HEK293 (cell line): ENCODE data around the gene ZNF768.

Experiments used
- CTCF ChIA-PET: fragments of 350-600 bp; formaldehyde crosslinking; extraction: SDS; loops from one replicate; lab custom pipeline; 2021; ENCODE audit warnings: antibody characterized with exemption; lab: Yijun Ruan, JAX
- POLR2A ChIA-PET: fragments of 300-600 bp; formaldehyde crosslinking; extraction: SDS; loops from one replicate; lab custom pipeline; 2020; ENCODE audit warnings: antibody characterized with exemption, inconsistent platforms; lab: Yijun Ruan, JAX
- H3K27ac ChIP-seq: fragments of 200-500 bp; sonication (Bioruptor generic); 2 replicates; pipeline ENCODE4 v1.5.1; 2014; ENCODE audit warnings: low read depth, low read length, control low read depth, inconsistent platforms; ENCODE audit errors: extremely low read depth
- H3K36me3 ChIP-seq, 2 experiments: fragments of 200-500 bp in 1 of 2; sonication (Bioruptor generic) in 1 of 2; 1 replicate in 1 of 2; 2 replicates in 1 of 2; pipeline ENCODE4 v1.5.1; 2014 to 2017; ENCODE audit warnings: inconsistent platforms in 2 of 2, low read length in 2 of 2; ENCODE audit not compliant: control insufficient read depth in 2 of 2, insufficient read depth in 1 of 2
- H3K4me1 ChIP-seq: fragments of 200-500 bp; sonication (Bioruptor generic); 2 replicates; pipeline ENCODE4 v1.5.1; 2014; ENCODE audit warnings: mild to moderate bottlenecking, low read length, inconsistent platforms; ENCODE audit not compliant: control insufficient read depth, insufficient read depth
- H3K4me3 ChIP-seq: 2 replicates; pipeline ENCODE4 v1.5.1; 2011; ENCODE audit warnings: low read depth, mild to moderate bottlenecking, control low read depth, low read length, moderate library complexity
- H3K9me3 ChIP-seq: fragments of 200-500 bp; sonication (Bioruptor generic); 2 replicates; pipeline ENCODE4 v1.5.1; 2014; ENCODE audit warnings: low read depth, low read length, inconsistent platforms; ENCODE audit not compliant: control insufficient read depth, insufficient read depth
- BCL11A ChIP-seq: fragments of 450-650 bp; formaldehyde crosslinking; IDR thresholded peaks from 2 replicates; pipeline ENCODE4 v1.5.1; 2016; ENCODE audit warnings: low read depth, missing biosample characterization, missing genetic modification characterization
- IKZF3 ChIP-seq: fragments of 450-650 bp; IDR thresholded peaks from 2 replicates; pipeline ENCODE4 v1.5.0; 2018; ENCODE audit warnings: missing biosample characterization, mild to moderate bottlenecking, missing genetic modification characterization, moderate library complexity
- KLF7 ChIP-seq: fragments of 450-650 bp; formaldehyde crosslinking; IDR thresholded peaks from 2 replicates; pipeline ENCODE4 v1.5.1; 2016; ENCODE audit warnings: missing biosample characterization, missing genetic modification characterization, borderline replicate concordance
- MEIS1 ChIP-seq: sonication (generic); formaldehyde crosslinking; IDR thresholded peaks from 2 replicates; pipeline ENCODE4 v1.8.1; 2022; ENCODE audit warnings: missing genetic modification reagents, mild to moderate bottlenecking, borderline replicate concordance
- MYNN ChIP-seq: fragments of 450-650 bp; formaldehyde crosslinking; IDR thresholded peaks from 2 replicates; pipeline ENCODE4 v1.5.1; 2016; ENCODE audit warnings: missing biosample characterization, missing genetic modification characterization, borderline replicate concordance
- ZBTB17 ChIP-seq: fragments of 450-650 bp; formaldehyde crosslinking; IDR thresholded peaks from 2 replicates; pipeline ENCODE4 v1.5.1; 2016; ENCODE audit warnings: missing biosample characterization, missing genetic modification characterization
- ZNF121 ChIP-seq: fragments of 450-650 bp; formaldehyde crosslinking; IDR thresholded peaks from 2 replicates; pipeline ENCODE4 v1.5.1; 2016; ENCODE audit warnings: missing biosample characterization, missing genetic modification characterization
- ZNF16 ChIP-seq: fragments of 450-650 bp; formaldehyde crosslinking; IDR thresholded peaks from 2 replicates; pipeline ENCODE4 v1.5.1; 2016; ENCODE audit warnings: low read depth, missing biosample characterization, missing genetic modification characterization
- ZNF184 ChIP-seq: fragments of 450-650 bp; IDR thresholded peaks from 2 replicates; pipeline ENCODE4 v1.5.1; 2018; ENCODE audit warnings: missing biosample characterization, mild to moderate bottlenecking, missing genetic modification characterization
- ZNF202 ChIP-seq: fragments of 450-650 bp; formaldehyde crosslinking; IDR thresholded peaks from 2 replicates; pipeline ENCODE4 v1.5.1; 2016; ENCODE audit warnings: missing biosample characterization, missing genetic modification characterization, borderline replicate concordance
- ZNF23 ChIP-seq: fragments of 450-650 bp; formaldehyde crosslinking; IDR thresholded peaks from 2 replicates; pipeline ENCODE4 v1.5.1; 2016; ENCODE audit warnings: missing biosample characterization, missing genetic modification characterization, borderline replicate concordance
- ZNF266 ChIP-seq: fragments of 450-650 bp; formaldehyde crosslinking; IDR thresholded peaks from 2 replicates; pipeline ENCODE4 v1.5.1; 2016; ENCODE audit warnings: missing biosample characterization, missing genetic modification characterization, low read depth
- ZNF341 ChIP-seq: fragments of 450-650 bp; formaldehyde crosslinking; IDR thresholded peaks from 2 replicates; pipeline ENCODE4; 2016; ENCODE audit warnings: low read depth, missing biosample characterization, missing genetic modification characterization
- ZNF366 ChIP-seq: fragments of 450-650 bp; formaldehyde crosslinking; conservative IDR thresholded peaks from 2 replicates; pipeline ENCODE4 v1.5.1; 2016; ENCODE audit warnings: missing biosample characterization, missing genetic modification characterization
- ZNF488 ChIP-seq: fragments of 450-650 bp; formaldehyde crosslinking; IDR thresholded peaks from 2 replicates; pipeline ENCODE4 v1.5.1; 2016; ENCODE audit warnings: missing biosample characterization, missing genetic modification characterization
- ZNF514 ChIP-seq: fragments of 450-650 bp; formaldehyde crosslinking; IDR thresholded peaks from 2 replicates; pipeline ENCODE4 v1.5.1; 2016; ENCODE audit warnings: missing biosample characterization, missing genetic modification characterization
- ZNF600 ChIP-seq: fragments of 450-650 bp; formaldehyde crosslinking; IDR thresholded peaks from 2 replicates; pipeline ENCODE4 v1.5.1; 2016; ENCODE audit warnings: missing biosample characterization, missing genetic modification characterization
- ZNF626 ChIP-seq: fragments of 450-650 bp; sonication (Bioruptor Pico); formaldehyde crosslinking; IDR thresholded peaks from 2 replicates; pipeline ENCODE4 v1.5.1; 2018; ENCODE audit warnings: missing biosample characterization, missing genetic modification characterization, inconsistent platforms
- ZNF704 ChIP-seq: fragments of 450-650 bp; formaldehyde crosslinking; IDR thresholded peaks from 2 replicates; pipeline ENCODE4 v1.5.1; 2016; ENCODE audit warnings: missing biosample characterization, missing genetic modification characterization
- TF ChIP-seq, protein P1 (sequence below): fragments of 450-650 bp; formaldehyde crosslinking; IDR thresholded peaks from 2 replicates; pipeline ENCODE4 v1.5.1; 2016; ENCODE audit warnings: missing biosample characterization, missing genetic modification characterization

Gene ZNF768

DNA sequence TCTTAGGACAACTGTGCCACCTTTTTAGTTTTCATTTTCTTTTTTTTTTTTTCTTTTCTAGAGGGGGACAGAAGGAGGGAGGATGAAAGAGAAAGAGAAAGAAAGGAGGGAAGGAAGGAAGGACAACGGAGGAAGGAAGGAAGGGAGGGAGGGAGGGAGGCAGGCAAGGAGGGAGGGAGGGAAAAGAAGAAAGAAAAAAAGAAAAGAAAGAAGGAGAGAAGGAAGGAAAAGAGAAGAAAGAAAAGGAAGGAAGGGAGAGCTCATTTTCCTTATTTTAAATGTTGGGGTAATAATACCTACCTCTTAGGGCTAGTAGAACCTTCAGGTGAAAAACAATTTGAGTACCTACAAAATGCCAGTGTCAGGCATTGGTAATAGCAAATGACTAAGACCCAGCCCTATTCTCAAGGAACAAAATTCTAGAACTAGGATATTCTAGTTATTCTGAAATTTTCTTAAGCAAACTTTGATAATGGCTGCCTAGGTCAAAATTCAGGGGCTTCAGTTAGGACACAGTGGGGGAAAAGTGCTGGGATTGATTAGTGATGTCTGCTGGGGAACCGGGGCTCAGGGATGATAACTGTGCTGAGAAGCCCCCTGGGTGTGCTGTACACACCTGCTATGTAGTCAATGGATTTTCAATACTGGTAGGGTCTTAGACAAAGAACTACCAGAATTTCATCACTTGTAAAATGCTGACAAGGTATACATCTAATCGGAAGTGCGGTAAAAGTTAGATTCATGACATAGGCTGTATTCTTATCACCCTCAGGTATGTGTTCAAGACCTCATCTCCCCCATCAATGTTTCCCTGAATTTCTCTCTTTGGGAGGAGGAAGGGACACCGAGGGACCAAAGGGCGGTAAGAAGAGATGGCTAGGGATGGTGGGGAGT, 22.7 kb downstream of the ZNF768 start:
- POLR2A ChIA-PET, result no interaction called here
- CTCF ChIA-PET, result no interaction called here
- Histone ChIP-seq H3K27ac (no peak overlapping the region), H3K36me3 (no peaks in the 10 kb centered on the region)
- TF ChIP-seq KLF7 (no peak), ZBTB17 (tag by site-specific recombination) (peak; percentile 89), ZNF366 (peak; percentile 79), ZNF23 (tag by site-specific recombination) (peak; percentile 93)
- TF ChIP-seq, all 188 proteins: peak for 3
- H3K4me1 ChIP-seq, result no peaks in the 10 kb centered on the region
- H3K9me3 ChIP-seq, result no peaks in the 10 kb centered on the region
- H3K4me3 ChIP-seq, result no peak overlapping the region

DNA sequence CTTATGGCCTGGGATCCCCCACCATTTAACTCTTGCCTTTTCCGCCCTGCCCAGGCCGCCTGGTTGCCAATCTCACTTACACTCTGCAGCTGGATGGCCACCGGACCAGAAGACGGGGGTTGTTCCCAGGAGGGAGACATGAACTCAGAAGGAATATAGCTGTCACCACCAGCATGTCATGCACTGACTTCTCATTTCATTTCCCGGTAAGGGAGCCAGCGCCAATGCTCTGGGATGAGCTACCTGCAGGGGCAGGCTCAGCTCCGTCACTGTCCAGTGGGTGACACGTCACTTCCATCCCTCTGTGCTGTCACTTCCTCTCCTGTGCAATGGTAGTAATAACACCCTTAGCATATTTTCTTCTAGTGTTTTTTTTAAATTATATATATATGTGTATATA, 27.1 kb downstream of the ZNF768 start:
- no peak for TF ChIP-seq ZNF514 (tag by site-specific recombination)
- no peak for TF ChIP-seq BCL11A
- no peak for TF ChIP-seq ZNF121 (tag by site-specific recombination)
- no peak for TF ChIP-seq IKZF3 (tag by site-specific recombination)
- TF ChIP-seq MYNN (tag by site-specific recombination), result no peak
- TF ChIP-seq ZNF266 (tag by site-specific recombination), result no peak
- no peak for TF ChIP-seq ZNF202
- no peak for TF ChIP-seq ZNF704
- no peak for TF ChIP-seq ZNF16
- Histone ChIP-seq H3K9me3 (no peaks in the 10 kb centered on the region), H3K4me1 (no peaks in the 10 kb centered on the region), H3K4me3 (no peak overlapping the region), H3K27ac (no peak overlapping the region), H3K36me3 (no peaks in the 10 kb centered on the region)
- ChIA-PET POLR2A (interaction anchor here (0.5 kb wide), 1 partner anchor 38 kb away, joined by 4 read pairs; no protein-coding TSS in a partner anchor), CTCF (interaction anchor here (0.6 to 3.0 kb wide), 3 partner anchors 49 to 87 kb away, joined by 3 to 12 read pairs (median 5); no protein-coding TSS in a partner anchor)

GRCh38 chr16:30494709-30495108, 31.7 kb downstream of the ZNF768 start:
- Histone ChIP-seq H3K4me1 (no peaks in the 10 kb centered on the region), H3K36me3 (no peaks in the 10 kb centered on the region), H3K4me3 (no peak overlapping the region), H3K27ac (no peak overlapping the region), H3K9me3 (no peaks in the 10 kb centered on the region)
- CTCF ChIA-PET, result interaction anchor here (0.6 to 0.8 kb wide), 2 partner anchors 8 to 19 kb away, joined by 3 to 5 read pairs; no protein-coding TSS in a partner anchor
- POLR2A ChIA-PET, result no interaction called here
- TF ChIP-seq ZNF341 (tag by site-specific recombination) (0 out of 2 replicates have a peak, but pooled peaks have one; percentile 32), ZNF626 (tag by site-specific recombination) (no peak)

- ChIA-PET POLR2A (no interaction called here), CTCF (interaction anchor here (0.8 to 1.0 kb wide), 2 partner anchors 8 to 12 kb away, joined by 3 to 5 read pairs; no protein-coding TSS in a partner anchor)
- no peaks in the 10 kb centered on the region for H3K36me3 ChIP-seq
Observed at GRCh38 chr16:30493941-30494488, 32.4 kb downstream of the ZNF768 start.

More at GRCh38 chr16:30493941-30494488, 32.4 kb downstream of the ZNF768 start:
- H3K4me3 ChIP-seq, result no peak overlapping the region
- H3K27ac ChIP-seq, result no peak overlapping the region
- no peaks in the 10 kb centered on the region for H3K4me1 ChIP-seq
- no peaks in the 10 kb centered on the region for H3K9me3 ChIP-seq
- no peak for TF ChIP-seq MEIS1
- TF ChIP-seq, protein P1, sequence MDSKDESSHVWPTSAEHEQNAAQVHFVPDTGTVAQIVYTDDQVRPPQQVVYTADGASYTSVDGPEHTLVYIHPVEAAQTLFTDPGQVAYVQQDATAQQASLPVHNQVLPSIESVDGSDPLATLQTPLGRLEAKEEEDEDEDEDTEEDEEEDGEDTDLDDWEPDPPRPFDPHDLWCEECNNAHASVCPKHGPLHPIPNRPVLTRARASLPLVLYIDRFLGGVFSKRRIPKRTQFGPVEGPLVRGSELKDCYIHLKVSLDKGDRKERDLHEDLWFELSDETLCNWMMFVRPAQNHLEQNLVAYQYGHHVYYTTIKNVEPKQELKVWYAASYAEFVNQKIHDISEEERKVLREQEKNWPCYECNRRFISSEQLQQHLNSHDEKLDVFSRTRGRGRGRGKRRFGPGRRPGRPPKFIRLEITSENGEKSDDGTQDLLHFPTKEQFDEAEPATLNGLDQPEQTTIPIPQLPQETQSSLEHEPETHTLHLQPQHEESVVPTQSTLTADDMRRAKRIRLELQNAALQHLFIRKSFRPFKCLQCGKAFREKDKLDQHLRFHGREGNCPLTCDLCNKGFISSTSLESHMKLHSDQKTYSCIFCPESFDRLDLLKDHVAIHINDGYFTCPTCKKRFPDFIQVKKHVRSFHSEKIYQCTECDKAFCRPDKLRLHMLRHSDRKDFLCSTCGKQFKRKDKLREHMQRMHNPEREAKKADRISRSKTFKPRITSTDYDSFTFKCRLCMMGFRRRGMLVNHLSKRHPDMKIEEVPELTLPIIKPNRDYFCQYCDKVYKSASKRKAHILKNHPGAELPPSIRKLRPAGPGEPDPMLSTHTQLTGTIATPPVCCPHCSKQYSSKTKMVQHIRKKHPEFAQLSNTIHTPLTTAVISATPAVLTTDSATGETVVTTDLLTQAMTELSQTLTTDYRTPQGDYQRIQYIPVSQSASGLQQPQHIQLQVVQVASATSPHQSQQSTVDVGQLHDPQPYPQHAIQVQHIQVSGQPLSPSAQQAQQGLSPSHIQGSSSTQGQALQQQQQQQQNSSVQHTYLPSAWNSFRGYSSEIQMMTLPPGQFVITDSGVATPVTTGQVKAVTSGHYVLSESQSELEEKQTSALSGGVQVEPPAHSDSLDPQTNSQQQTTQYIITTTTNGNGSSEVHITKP, result no peak
- TF ChIP-seq ZNF600, result 0 out of 2 replicates have a peak, but pooled peaks have one; percentile 21
- TF ChIP-seq ZNF488 (tag by site-specific recombination), result no peak
- no peak for TF ChIP-seq ZNF184 (tag by site-specific recombination)
